H9 (cell line): Measurements from ENCODE around the gene ALKBH5. TPM values are rescaled to one million over a fixed set of nuclear protein-coding genes. Genes with fewer than 3 reads are reported as not detected.

Experiments
- DNase-seq: peaks from one replicate; pipeline ENCODE4 v3.0.0-alpha.2; 2017
- H2AFZ ChIP-seq: one replicate; pipeline ENCODE4 v1.6.1; 2013; ENCODE audit warnings: mild to moderate bottlenecking, low read length, control low read depth, moderate library complexity
- H2AK5ac ChIP-seq: 2 replicates; pipeline ENCODE4 v1.6.1; 2013; ENCODE audit warnings: low read length, control low read depth, mixed read lengths; ENCODE audit not compliant: insufficient read length
- H2BK120ac ChIP-seq: one replicate; pipeline ENCODE4 v1.6.1; 2013; ENCODE audit warnings: low read depth, mild to moderate bottlenecking, low read length, control low read depth, inconsistent platforms; ENCODE audit not compliant: poor library complexity, severe bottlenecking
- H2BK12ac ChIP-seq: 2 replicates; pipeline ENCODE4 v1.6.1; 2013; ENCODE audit warnings: low read length, control low read depth, mixed read lengths, low read depth; ENCODE audit not compliant: insufficient read length
- H2BK15ac ChIP-seq: 2 replicates; pipeline ENCODE4 v1.6.1; 2013; ENCODE audit warnings: low read depth, low read length, control low read depth
- H2BK20ac ChIP-seq: one replicate; pipeline ENCODE4 v1.6.1; 2013; ENCODE audit warnings: low read depth, mild to moderate bottlenecking, low read length, control low read depth, inconsistent platforms; ENCODE audit not compliant: poor library complexity, severe bottlenecking
- H2BK5ac ChIP-seq: 2 replicates; pipeline ENCODE4 v1.6.1; 2013; ENCODE audit warnings: low read length, control low read depth, mixed read lengths; ENCODE audit not compliant: insufficient read length
- H3K14ac ChIP-seq: 2 replicates; pipeline ENCODE4 v1.6.1; 2013; ENCODE audit warnings: low read length, control low read depth; ENCODE audit not compliant: insufficient read depth
- H3K18ac ChIP-seq: 2 replicates; pipeline ENCODE4 v1.6.1; 2013; ENCODE audit warnings: low read depth, mild to moderate bottlenecking, mixed read lengths, low read length, control low read depth; ENCODE audit not compliant: insufficient read length
- H3K23ac ChIP-seq: 2 replicates; pipeline ENCODE4 v1.6.1; 2013; ENCODE audit warnings: low read length, control low read depth, mixed read lengths, low read depth; ENCODE audit not compliant: insufficient read length
- H3K23me2 ChIP-seq: 2 replicates; pipeline ENCODE4 v1.6.1; 2013; ENCODE audit warnings: low read depth, mild to moderate bottlenecking, mixed read lengths, low read length, control low read depth; ENCODE audit not compliant: insufficient read length, poor library complexity, severe bottlenecking
- H3K27ac ChIP-seq: 2 replicates; pipeline ENCODE4 v1.5.1; 2013; ENCODE audit warnings: low read length, control low read depth, mixed read lengths, low read depth; ENCODE audit not compliant: insufficient read length
- H3K27me3 ChIP-seq: 2 replicates; pipeline ENCODE4 v1.6.1; 2013; ENCODE audit warnings: low read length, control low read depth, inconsistent platforms; ENCODE audit not compliant: insufficient read depth
- H3K4ac ChIP-seq: 2 replicates; pipeline ENCODE4 v1.6.1; 2013; ENCODE audit warnings: low read depth, mild to moderate bottlenecking, control low read depth, inconsistent platforms, low read length, moderate library complexity
- H3K4me1 ChIP-seq: 2 replicates; pipeline ENCODE4 v1.6.1; 2013; ENCODE audit warnings: low read length, control low read depth, inconsistent platforms; ENCODE audit not compliant: insufficient read depth
- H3K4me2 ChIP-seq: 2 replicates; pipeline ENCODE4 v1.6.1; 2013; ENCODE audit warnings: low read length, control low read depth, mixed read lengths; ENCODE audit not compliant: insufficient read length, insufficient read depth
- H3K56ac ChIP-seq: 2 replicates; pipeline ENCODE4 v1.6.1; 2013; ENCODE audit warnings: low read depth, mild to moderate bottlenecking, mixed read lengths, low read length, control low read depth; ENCODE audit not compliant: insufficient read length
- H3K79me1 ChIP-seq: 2 replicates; pipeline ENCODE4 v1.6.1; 2013; ENCODE audit warnings: low read depth, mild to moderate bottlenecking, moderate library complexity, low read length, control low read depth, inconsistent platforms; ENCODE audit not compliant: insufficient read depth, poor library complexity, severe bottlenecking
- H3K79me2 ChIP-seq: 2 replicates; pipeline ENCODE4 v1.6.1; 2013; ENCODE audit warnings: low read length, control low read depth, inconsistent platforms; ENCODE audit not compliant: insufficient read depth
- H3K9ac ChIP-seq: 2 replicates; pipeline ENCODE4 v1.6.1; 2013; ENCODE audit warnings: low read length, control low read depth, mixed read lengths; ENCODE audit not compliant: insufficient read length; ENCODE audit errors: extremely low read depth
- H3K9me3 ChIP-seq: one replicate; pipeline ENCODE4 v1.6.1; 2013; ENCODE audit warnings: low read depth, low read length, inconsistent platforms; ENCODE audit not compliant: control insufficient read depth
- H3T11ph ChIP-seq: one replicate; pipeline ENCODE4 v1.6.1; 2013; ENCODE audit warnings: mild to moderate bottlenecking, low read length, control low read depth, inconsistent platforms
- H4K20me1 ChIP-seq: one replicate; pipeline ENCODE4 v1.6.1; 2013; ENCODE audit not compliant: control insufficient read depth, insufficient read length, insufficient read depth
- H4K5ac ChIP-seq: 2 replicates; pipeline ENCODE4 v1.6.1; 2013; ENCODE audit warnings: low read depth, mild to moderate bottlenecking, mixed read lengths, low read length, control low read depth; ENCODE audit not compliant: insufficient read length
- H4K8ac ChIP-seq: replicated peaks from 2 replicates; pipeline ENCODE4 v1.6.1; 2013; ENCODE audit warnings: low read length, control low read depth, mixed read lengths, low read depth; ENCODE audit not compliant: insufficient read length
- H4K91ac ChIP-seq: 2 replicates; pipeline ENCODE4 v1.6.1; 2013; ENCODE audit warnings: low read depth, mild to moderate bottlenecking, moderate library complexity, mixed read lengths, low read length, control low read depth; ENCODE audit not compliant: insufficient read length
- H3K27ac Mint-ChIP-seq, 3 experiments: 2 replicates in 2 of 3; 3 replicates in 1 of 3; pipeline ENCODE4 v1.8.0; 2020 to 2021; ENCODE audit warnings: mixed read lengths in 3 of 3, mild to moderate bottlenecking in 1 of 3, moderate library complexity in 1 of 3
- H3K27me3 Mint-ChIP-seq: 2 replicates; pipeline ENCODE4 v1.8.0; 2021; ENCODE audit warnings: low read depth, mild to moderate bottlenecking, moderate library complexity, mixed read lengths
- H3K36me3 Mint-ChIP-seq, 3 experiments: 2 replicates in 2 of 3; 3 replicates in 1 of 3; pipeline ENCODE4 v1.8.0; 2020 to 2021; ENCODE audit warnings: low read depth in 3 of 3, mixed read lengths in 3 of 3; ENCODE audit not compliant: insufficient read depth in 1 of 3
- H3K4me1 Mint-ChIP-seq, 2 experiments: 2 replicates each; pipeline ENCODE4 v1.8.0; 2020; ENCODE audit warnings: mixed read lengths in 2 of 2
- H3K4me3 Mint-ChIP-seq, 2 experiments: 2 replicates in 1 of 2; 3 replicates in 1 of 2; pipeline ENCODE4 v1.8.0; 2020 to 2021; ENCODE audit warnings: mild to moderate bottlenecking in 2 of 2, mixed read lengths in 2 of 2, moderate library complexity in 1 of 2
- H3K9me3 Mint-ChIP-seq, 2 experiments: 2 replicates in 1 of 2; 3 replicates in 1 of 2; pipeline ENCODE4 v1.8.0; 2020; ENCODE audit warnings: mild to moderate bottlenecking in 2 of 2, mixed read lengths in 2 of 2, moderate library complexity in 1 of 2
- CTCF ChIP-seq: fragments of 200-600 bp; sonication (generic); conservative IDR thresholded peaks from 3 replicates; pipeline ENCODE4 v1.8.0; 2021; ENCODE audit warnings: antibody characterized with exemption, mild to moderate bottlenecking
- WGBS: extraction: QIAGEN DNeasy Blood & Tissue Kit; methylation state at CpG from one replicate; pipeline ENCODE4 v1.1.7; 2013; ENCODE audit warnings: missing lambda C conversion rate, low lambda C conversion rate, mixed read lengths; ENCODE audit not compliant: insufficient read length; ENCODE audit errors: extremely low coverage; 5-methylcytosine and 5-hydroxymethylcytosine counted together
- total RNA-seq: library from RNA; stranded (reverse); gene quantifications from 2 replicates; pipeline ENCODE4 v1.2.1, GENCODE V29; 2021

The ALKBH5 gene
- total RNA-seq, 1 experiment from 2014 or later = 89.8 TPM

- Histone ChIP-seq H3K27me3 (no peaks in the 10 kb centered on the region), H2BK15ac (no peak overlapping the region), H3K27ac (no peak overlapping the region), H4K91ac (no peak overlapping the region), H3K56ac (no peak overlapping the region), H3T11ph (no peak overlapping the region), H3K18ac (no peak overlapping the region), H3K23ac (no peak overlapping the region), H2BK12ac (no peak overlapping the region), H3K9me3 (no peaks in the 10 kb centered on the region), H4K5ac (no peak overlapping the region), H3K79me2 (no peaks in the 10 kb centered on the region; the same call in 1 of the 2 replicates), H4K20me1 (no peaks in the 10 kb centered on the region), H3K23me2 (peaks cover 12% of the 10 kb centered on the region), H2AFZ (no peak overlapping the region), H2BK20ac (no peak overlapping the region), H3K4me1 (no peaks in the 10 kb centered on the region), H3K4me2 (no peak overlapping the region), H2BK5ac (no peak overlapping the region), H3K79me1 (no peaks in the 10 kb centered on the region), H4K8ac (no peak overlapping the region), H3K4ac (no peak overlapping the region), H2AK5ac (no peak overlapping the region), H2BK120ac (no peak overlapping the region), H3K14ac (no peak overlapping the region), H3K9ac (no peak overlapping the region)
- DNase-seq = no peak
- H3K9me3 Mint-ChIP-seq = no peaks in the 10 kb centered on the region
- H3K4me1 Mint-ChIP-seq = peaks cover 22 to 34% of the 10 kb centered on the region in 2 experiments
- H3K36me3 Mint-ChIP-seq = peaks cover 24 to 53% (median 52%) of the 10 kb centered on the region in 3 experiments; a peak in 6 of 7 replicates
- no peak overlapping the region for H3K27ac Mint-ChIP-seq
- no peak overlapping the region; a peak in 1 of 5 replicates for H3K4me3 Mint-ChIP-seq
- no CpG with 5 or more reads among the region's 11 CpGs for WGBS
- no peaks in the 10 kb centered on the region for H3K27me3 Mint-ChIP-seq
- TF ChIP-seq CTCF = no peak
Observed at GRCh38 chr17:18256351-18256750, 72.7 kb downstream of the ALKBH5 start.
